Peyer's patch (tissue), 4 donors: ENCODE data around the gene PHKA1.

Experiments
- POLR2A ChIP-seq, 2 donors: fragments of 450-650 bp; IDR thresholded peaks; one replicate each; pipeline ENCODE4 v1.5.1; 2017; ENCODE audit warnings: antibody characterized with exemption in 2 of 2, mild to moderate bottlenecking in 2 of 2, moderate library complexity in 2 of 2
- TF ChIP-seq, protein P1 (sequence below), 6 experiments: fragments of 450-650 bp in 4 of 6; fragments of 200-600 bp in 2 of 6; sonication (generic) in 1 of 6; IDR thresholded peaks; one replicate each; pipeline ENCODE4 v1.5.1; 2017 to 2019; ENCODE audit warnings: antibody characterized with exemption in 6 of 6, mild to moderate bottlenecking in 3 of 6, moderate library complexity in 1 of 6

DNA sequence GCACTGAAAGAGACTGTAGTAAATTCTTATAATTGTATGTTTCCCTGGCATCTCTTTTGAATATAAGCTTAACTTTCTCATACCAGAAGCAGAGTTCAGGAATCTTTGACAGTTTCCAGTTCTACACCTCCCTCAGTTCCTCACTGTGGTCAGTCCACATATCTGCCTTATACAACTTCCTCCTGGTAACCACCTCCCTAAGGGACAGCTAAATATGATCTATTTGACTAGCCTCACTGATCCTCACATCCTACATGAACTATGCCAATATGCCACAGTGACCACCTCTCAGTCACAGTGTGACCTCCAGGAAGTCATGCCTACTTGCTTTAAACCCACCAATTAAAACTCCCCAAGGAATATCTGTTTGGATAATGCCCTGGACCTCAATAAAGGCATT lies 89.9 kb downstream of the PHKA1 start:
- no peak for TF ChIP-seq POLR2A (IDR thresholded peaks at IDR 0.05)
- TF ChIP-seq, protein P1, sequence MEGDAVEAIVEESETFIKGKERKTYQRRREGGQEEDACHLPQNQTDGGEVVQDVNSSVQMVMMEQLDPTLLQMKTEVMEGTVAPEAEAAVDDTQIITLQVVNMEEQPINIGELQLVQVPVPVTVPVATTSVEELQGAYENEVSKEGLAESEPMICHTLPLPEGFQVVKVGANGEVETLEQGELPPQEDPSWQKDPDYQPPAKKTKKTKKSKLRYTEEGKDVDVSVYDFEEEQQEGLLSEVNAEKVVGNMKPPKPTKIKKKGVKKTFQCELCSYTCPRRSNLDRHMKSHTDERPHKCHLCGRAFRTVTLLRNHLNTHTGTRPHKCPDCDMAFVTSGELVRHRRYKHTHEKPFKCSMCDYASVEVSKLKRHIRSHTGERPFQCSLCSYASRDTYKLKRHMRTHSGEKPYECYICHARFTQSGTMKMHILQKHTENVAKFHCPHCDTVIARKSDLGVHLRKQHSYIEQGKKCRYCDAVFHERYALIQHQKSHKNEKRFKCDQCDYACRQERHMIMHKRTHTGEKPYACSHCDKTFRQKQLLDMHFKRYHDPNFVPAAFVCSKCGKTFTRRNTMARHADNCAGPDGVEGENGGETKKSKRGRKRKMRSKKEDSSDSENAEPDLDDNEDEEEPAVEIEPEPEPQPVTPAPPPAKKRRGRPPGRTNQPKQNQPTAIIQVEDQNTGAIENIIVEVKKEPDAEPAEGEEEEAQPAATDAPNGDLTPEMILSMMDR (IDR thresholded peaks at IDR 0.05), result no peak
